Activated T-cell treated with anti-CD3 and anti-CD28 coated beads, Interleukin-2, amount 50 U/mL, for 72 hours (primary cell): Measurements from ENCODE around the gene RIMKLA. TPM values are rescaled to one million over a fixed set of nuclear protein-coding genes. Genes with fewer than 3 reads are reported as not detected.

Experiments used
- ATAC-seq, 2 donors: fragments of 150-1000 bp; cut with Tn5 transposase; replicated peaks in 1 of 2; 2 replicates each; pipeline ENCODE4 v1.10.0; 2021; ENCODE audit warnings: moderate library complexity in 2 of 2, mild to moderate bottlenecking in 1 of 2
- DNase-seq, 2 donors: peaks; one replicate each; pipeline ENCODE4 v3.0.0; 2021 to 2022; ENCODE audit warnings: mixed read lengths in 1 of 2
- H3K27ac Mint-ChIP-seq: one replicate; pipeline ENCODE4 v1.8.0; 2022; ENCODE audit warnings: mild to moderate bottlenecking, moderate library complexity, mixed read lengths
- H3K27me3 Mint-ChIP-seq: one replicate; pipeline ENCODE4 v1.8.0; 2022; ENCODE audit warnings: low read depth, mixed read lengths
- H3K36me3 Mint-ChIP-seq, 2 donors: one replicate each; pipeline ENCODE4 v1.8.0; 2022; ENCODE audit warnings: mixed read lengths in 2 of 2, mild to moderate bottlenecking in 1 of 2; ENCODE audit not compliant: insufficient read depth in 2 of 2
- H3K4me1 Mint-ChIP-seq: one replicate; pipeline ENCODE4 v1.8.0; 2022; ENCODE audit warnings: low read depth, mixed read lengths
- H3K4me3 Mint-ChIP-seq, 2 donors: one replicate each; pipeline ENCODE4 v1.8.0; 2022; ENCODE audit warnings: mild to moderate bottlenecking in 2 of 2, mixed read lengths in 2 of 2, moderate library complexity in 2 of 2
- H3K9me3 Mint-ChIP-seq, 2 donors: one replicate each; pipeline ENCODE4 v1.8.0; 2022; ENCODE audit warnings: mixed read lengths in 2 of 2
- total RNA-seq, 2 donors: library from RNA; stranded (reverse); gene quantifications; one replicate each; pipeline ENCODE4 v1.2.3, GENCODE V29; 2022

The RIMKLA gene
- total RNA-seq, 2 donors from 2014 or later = 0.79 to 1.9 TPM

DNA sequence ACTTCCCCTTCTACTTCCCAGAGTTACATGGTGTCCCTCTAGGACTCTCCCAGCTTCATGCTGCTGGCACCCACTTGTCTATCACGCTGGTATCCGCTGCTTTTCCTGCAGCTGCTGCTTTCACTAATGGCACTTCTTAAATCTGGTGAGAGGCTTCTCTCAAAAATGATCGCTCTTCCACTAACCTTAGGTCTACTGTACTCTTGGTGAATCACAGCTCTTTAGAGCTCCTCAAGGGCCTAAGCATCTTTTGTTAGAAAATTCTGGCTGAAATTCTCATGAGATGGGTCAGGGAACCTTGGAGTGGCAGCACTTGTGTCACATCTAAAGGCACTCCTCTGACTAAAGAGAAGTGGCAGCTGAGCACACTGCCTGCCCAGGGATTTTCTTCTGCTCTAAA, 43.1 kb downstream of the RIMKLA start:
- no peaks in the 10 kb centered on the region for H3K27me3 Mint-ChIP-seq
- no peak for DNase-seq
- no peak for ATAC-seq
- no peak overlapping the region for H3K4me3 Mint-ChIP-seq
- H3K4me1 Mint-ChIP-seq = no peaks in the 10 kb centered on the region
- H3K36me3 Mint-ChIP-seq = no peaks in the 10 kb centered on the region
- no peaks in the 10 kb centered on the region for H3K9me3 Mint-ChIP-seq
- peak overlapping the region; percentile 5 for H3K27ac Mint-ChIP-seq

DNA sequence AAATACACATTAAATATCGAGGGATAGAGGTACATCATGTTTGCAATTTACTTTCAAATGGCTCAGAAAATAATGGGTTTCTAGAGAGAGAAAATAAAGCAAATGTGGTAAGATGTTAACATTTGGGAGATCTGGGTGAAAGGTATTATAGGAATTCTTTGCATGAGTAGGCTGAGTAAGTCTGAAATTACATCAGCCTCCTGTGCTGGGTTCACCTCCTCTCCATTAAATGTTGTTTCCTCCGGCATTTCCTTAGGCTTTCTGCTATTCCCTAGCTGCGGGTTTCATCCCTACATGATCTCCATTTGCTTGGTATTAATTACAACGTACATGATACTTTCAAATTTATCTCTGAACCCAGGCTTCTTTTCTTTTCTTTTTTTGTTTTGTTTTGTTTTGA, 43.6 kb downstream of the RIMKLA start:
- no peak overlapping the region for H3K4me3 Mint-ChIP-seq
- ATAC-seq (no peak), DNase-seq (no peak)
- no peaks in the 10 kb centered on the region for H3K36me3 Mint-ChIP-seq
- H3K4me1 Mint-ChIP-seq = no peaks in the 10 kb centered on the region
- H3K27me3 Mint-ChIP-seq = no peaks in the 10 kb centered on the region
- H3K9me3 Mint-ChIP-seq = no peaks in the 10 kb centered on the region
- peak overlapping the region; percentile 5 for H3K27ac Mint-ChIP-seq

DNA sequence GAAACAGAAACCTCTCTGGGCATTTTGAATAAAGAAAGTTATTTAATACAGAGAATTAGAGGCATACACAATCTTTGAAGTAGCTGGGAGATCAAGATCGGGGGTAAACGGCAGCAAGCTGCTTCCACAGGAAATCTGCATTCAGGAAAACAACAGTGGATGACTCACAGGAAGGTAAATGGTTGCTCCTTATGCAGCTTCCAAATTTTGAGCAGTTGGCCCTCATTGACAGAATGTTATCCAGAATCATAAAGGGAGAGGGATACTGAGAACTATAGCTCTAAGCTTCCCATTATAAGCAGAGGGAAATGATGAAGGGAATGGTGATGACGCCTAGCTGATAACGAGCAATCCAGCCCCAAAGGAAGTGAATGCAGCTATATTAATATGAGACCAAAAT, 46.6 kb downstream of the RIMKLA start:
- Mint-ChIP-seq H3K36me3 (no peaks in the 10 kb centered on the region), H3K9me3 (no peaks in the 10 kb centered on the region), H3K27ac (no peak overlapping the region), H3K4me3 (no peak overlapping the region), H3K4me1 (no peaks in the 10 kb centered on the region), H3K27me3 (no peaks in the 10 kb centered on the region)
- DNase-seq (no peak), ATAC-seq (no peak)

DNA sequence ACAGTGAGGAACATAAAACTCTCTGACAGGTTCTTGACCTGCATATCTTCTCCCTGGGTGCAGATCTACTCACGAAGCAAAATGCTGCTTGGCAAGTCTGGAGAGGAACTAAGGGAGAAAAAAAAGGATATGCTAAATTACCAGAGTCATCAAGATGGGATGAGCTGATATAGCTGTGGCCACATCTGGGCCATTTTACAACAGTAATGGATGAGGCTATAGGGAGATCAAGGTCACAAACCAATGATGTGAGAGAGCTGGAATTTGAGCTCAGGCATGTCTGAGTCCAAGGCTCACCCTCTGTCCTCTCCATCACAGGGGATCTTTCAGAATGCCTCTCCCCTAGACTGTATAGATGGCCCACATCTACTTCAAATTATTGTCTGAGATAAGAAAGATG, 49.0 kb downstream of the RIMKLA start:
- DNase-seq (no peak), ATAC-seq (no peak)
- H3K4me1 Mint-ChIP-seq = no peaks in the 10 kb centered on the region
- H3K9me3 Mint-ChIP-seq = no peaks in the 10 kb centered on the region
- H3K36me3 Mint-ChIP-seq = no peaks in the 10 kb centered on the region
- no peak overlapping the region for H3K4me3 Mint-ChIP-seq
- no peak overlapping the region for H3K27ac Mint-ChIP-seq
- no peaks in the 10 kb centered on the region for H3K27me3 Mint-ChIP-seq

DNA sequence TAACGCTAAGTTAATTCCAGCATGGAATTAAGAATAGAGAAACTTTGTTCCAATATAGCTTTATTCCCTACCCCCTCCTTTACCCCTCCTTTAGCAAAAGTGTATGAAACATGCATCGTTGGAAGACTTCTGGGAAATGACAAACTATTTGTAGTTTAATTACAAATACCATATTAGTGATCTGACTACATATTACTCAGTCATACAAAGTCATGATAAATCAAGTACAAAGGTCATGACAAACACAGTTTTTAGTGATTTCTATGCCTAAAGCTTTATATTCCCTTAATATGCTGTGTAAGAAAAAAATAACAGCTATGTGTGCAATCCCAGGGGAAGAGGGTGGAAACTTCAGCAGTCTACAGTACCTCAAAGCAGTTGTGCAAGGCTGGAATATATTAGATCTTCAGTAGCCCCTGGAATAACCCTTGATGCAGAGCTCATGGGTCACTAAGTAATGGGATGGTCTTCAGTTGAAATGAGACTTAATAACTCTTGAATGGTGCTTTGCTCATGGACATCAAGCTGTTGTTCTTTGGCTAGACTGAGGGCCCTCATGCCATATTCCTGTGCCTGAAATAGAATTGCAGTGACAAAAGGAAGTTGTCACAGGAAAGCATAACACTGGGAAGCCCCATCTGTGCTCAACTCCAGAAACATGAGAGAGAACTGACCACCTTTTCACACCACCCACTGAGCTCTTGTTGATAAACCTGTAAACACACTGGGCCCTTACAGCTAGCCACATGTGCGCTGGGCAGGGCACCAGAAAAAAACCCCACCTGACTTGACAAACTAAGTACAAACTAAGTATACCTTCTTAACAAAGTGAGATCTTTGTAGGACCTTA, 49.9 kb downstream of the RIMKLA start:
- no peak overlapping the region for H3K4me3 Mint-ChIP-seq
- H3K4me1 Mint-ChIP-seq = no peaks in the 10 kb centered on the region
- no peak for DNase-seq
- no peaks in the 10 kb centered on the region for H3K9me3 Mint-ChIP-seq
- H3K36me3 Mint-ChIP-seq = no peaks in the 10 kb centered on the region
- H3K27me3 Mint-ChIP-seq = no peaks in the 10 kb centered on the region
- peak in 1 of 2 donors; percentile 49 for ATAC-seq
- no peak overlapping the region for H3K27ac Mint-ChIP-seq

DNA sequence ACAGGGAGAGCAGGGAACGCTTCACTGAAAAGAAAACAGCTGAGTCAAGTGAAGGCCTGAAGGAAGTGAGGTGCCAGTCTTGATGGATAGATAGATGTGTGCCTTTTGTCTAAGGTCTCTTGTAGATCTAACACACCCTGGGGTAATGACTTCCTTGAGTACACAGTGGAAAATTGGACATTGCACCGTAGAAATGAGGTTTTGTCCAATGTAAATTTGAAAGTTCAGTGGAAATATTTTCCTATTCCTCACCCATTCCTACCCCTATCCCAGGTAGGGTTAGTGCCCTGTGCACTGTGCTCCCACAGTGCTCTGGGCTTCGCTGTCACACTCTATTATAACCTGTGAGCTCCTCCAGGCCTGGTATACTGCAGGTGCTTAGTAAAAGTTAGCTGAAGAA, 50.9 kb downstream of the RIMKLA start:
- H3K27me3 Mint-ChIP-seq = no peaks in the 10 kb centered on the region
- no peak for DNase-seq
- no peak for ATAC-seq
- H3K36me3 Mint-ChIP-seq = no peaks in the 10 kb centered on the region
- H3K27ac Mint-ChIP-seq = no peak overlapping the region
- H3K4me3 Mint-ChIP-seq = no peak overlapping the region
- H3K9me3 Mint-ChIP-seq = no peaks in the 10 kb centered on the region
- no peaks in the 10 kb centered on the region for H3K4me1 Mint-ChIP-seq

DNA sequence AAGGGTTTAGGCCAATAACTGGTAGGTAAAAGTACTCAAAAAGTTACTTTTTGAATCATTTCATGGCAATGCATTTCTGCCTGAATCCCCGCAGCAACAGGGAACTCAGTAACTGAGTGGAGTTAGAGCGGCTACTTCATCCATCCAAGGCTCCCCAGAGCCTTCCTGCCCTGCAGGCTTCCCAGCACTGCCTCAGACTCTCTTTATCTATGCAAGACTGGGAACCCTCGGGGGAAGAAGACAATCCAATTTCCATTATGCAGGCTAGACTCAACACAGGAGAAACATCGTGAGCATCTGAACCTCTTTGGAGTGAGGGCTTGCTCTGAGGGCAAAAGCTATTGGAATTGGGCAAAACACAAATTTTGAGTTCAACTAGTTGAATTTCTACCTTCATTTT, 52.1 kb downstream of the RIMKLA start:
- ATAC-seq (no peak), DNase-seq (no peak)
- no peaks in the 10 kb centered on the region for H3K27me3 Mint-ChIP-seq
- H3K9me3 Mint-ChIP-seq = no peaks in the 10 kb centered on the region
- H3K4me3 Mint-ChIP-seq = no peak overlapping the region
- H3K4me1 Mint-ChIP-seq = no peaks in the 10 kb centered on the region
- H3K36me3 Mint-ChIP-seq = no peaks in the 10 kb centered on the region
- no peak overlapping the region for H3K27ac Mint-ChIP-seq

DNA sequence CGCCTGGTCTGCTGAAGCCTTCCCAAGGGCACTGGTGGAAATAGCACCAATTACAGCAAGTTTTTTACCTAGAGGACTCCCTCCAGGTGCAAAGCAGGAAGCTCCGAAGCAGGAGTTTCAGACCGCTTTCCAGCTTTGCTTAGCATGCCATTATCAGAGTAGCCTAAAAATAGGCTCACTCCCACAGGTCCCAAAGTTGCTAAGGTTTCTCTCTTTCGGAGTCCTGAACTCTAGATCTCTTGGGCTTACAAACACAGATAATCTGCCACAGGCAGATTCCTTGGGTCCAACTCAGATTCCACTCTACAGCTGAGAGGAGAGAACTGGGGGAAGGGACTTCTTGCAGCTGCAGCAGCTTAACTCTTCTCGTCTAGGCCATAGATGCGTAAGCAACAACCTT, 52.8 kb downstream of the RIMKLA start:
- H3K36me3 Mint-ChIP-seq = no peaks in the 10 kb centered on the region
- no peak overlapping the region for H3K27ac Mint-ChIP-seq
- H3K27me3 Mint-ChIP-seq = no peaks in the 10 kb centered on the region
- H3K4me1 Mint-ChIP-seq = no peaks in the 10 kb centered on the region
- DNase-seq (no peak), ATAC-seq (no peak)
- H3K4me3 Mint-ChIP-seq = no peak overlapping the region
- no peaks in the 10 kb centered on the region for H3K9me3 Mint-ChIP-seq

DNA sequence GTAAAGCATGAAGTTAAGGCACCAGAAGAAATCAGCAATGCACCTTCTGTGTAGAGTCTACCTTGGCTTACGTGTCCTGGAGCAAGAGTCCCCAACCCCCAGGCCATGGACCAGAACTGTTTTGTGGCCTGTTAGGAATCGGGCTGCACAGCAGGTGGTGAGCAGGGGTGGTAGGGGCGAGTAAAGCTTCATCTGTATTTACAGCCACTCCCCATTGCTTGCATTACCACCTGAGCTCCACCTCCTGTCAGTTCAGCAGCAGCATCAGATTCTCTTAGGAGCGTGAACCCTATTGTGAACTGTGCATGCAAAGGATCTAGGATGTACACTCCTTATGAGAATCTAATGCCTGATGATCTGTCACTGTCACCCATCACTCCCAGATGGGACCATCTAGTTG, 53.7 kb downstream of the RIMKLA start:
- Mint-ChIP-seq H3K36me3 (no peaks in the 10 kb centered on the region), H3K4me1 (no peaks in the 10 kb centered on the region), H3K9me3 (no peaks in the 10 kb centered on the region), H3K4me3 (no peak overlapping the region), H3K27me3 (no peaks in the 10 kb centered on the region), H3K27ac (no peak overlapping the region)
- ATAC-seq (no peak), DNase-seq (no peak)

DNA sequence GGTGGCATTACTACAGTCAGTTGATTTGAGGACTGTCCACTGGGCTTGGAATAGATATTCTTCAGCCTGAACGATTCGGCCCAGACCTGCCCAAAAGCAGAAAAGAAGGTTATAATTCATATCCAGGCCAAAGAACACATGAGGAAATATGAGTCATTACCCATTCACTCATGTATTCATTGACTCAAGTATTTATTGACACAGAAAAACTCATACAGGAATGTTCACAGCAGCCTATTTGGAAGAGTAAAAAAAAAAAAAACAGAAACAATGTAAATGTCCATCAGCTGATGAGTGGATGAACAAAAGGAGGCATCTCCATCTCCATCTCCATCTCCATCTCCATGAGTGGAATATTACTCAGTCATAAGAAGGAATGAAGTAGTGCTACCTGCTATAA, 59.3 kb downstream of the RIMKLA start:
- no peaks in the 10 kb centered on the region for H3K9me3 Mint-ChIP-seq
- H3K4me1 Mint-ChIP-seq = no peaks in the 10 kb centered on the region
- no peaks in the 10 kb centered on the region for H3K36me3 Mint-ChIP-seq
- H3K27me3 Mint-ChIP-seq = no peaks in the 10 kb centered on the region
- DNase-seq (no peak), ATAC-seq (no peak)
- H3K4me3 Mint-ChIP-seq = no peak overlapping the region
- H3K27ac Mint-ChIP-seq = no peak overlapping the region

DNA sequence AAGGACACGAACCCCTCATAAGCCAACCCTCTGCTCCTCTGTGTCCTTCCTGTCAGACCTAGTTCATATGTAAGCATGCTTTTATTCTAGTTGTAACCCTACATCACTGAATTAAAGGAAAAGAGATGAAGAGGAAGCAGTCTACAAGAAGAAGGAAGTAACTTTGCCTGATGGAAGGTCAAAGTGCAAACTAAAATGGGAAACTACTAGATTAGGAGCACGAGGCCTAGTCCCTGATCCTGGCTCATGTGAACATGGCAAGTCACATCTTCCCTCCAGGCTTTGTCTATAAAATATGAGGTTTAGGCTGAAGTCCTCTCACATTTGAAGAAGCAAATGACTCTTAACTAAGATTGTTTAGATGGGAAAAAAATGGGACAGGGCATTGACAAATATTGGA, 62.1 kb downstream of the RIMKLA start:
- H3K27me3 Mint-ChIP-seq = no peaks in the 10 kb centered on the region
- H3K4me3 Mint-ChIP-seq = no peak overlapping the region
- no peak overlapping the region for H3K27ac Mint-ChIP-seq
- ATAC-seq (no peak), DNase-seq (no peak)
- H3K4me1 Mint-ChIP-seq = no peaks in the 10 kb centered on the region
- H3K9me3 Mint-ChIP-seq = no peaks in the 10 kb centered on the region
- no peaks in the 10 kb centered on the region for H3K36me3 Mint-ChIP-seq

DNA sequence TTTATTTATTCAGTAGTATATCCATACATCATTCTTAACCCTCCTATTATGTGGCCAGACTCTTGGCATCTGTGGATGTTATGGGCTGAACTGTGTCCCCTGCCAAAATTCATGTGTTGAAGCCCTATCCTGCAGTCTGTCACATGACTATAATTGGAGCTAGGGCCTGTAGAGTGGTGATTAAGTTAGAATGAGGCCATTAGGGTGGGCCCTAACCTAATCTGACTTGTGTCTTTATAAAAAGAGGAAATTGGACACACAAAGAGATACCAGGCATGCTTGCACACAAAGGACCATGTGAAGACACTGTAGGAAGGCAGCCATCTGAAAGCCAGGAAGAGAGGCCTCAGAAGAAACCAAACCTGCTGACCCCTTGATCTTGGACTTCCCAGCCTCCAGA, 68.7 kb downstream of the RIMKLA start:
- no peak overlapping the region for H3K4me3 Mint-ChIP-seq

DNA sequence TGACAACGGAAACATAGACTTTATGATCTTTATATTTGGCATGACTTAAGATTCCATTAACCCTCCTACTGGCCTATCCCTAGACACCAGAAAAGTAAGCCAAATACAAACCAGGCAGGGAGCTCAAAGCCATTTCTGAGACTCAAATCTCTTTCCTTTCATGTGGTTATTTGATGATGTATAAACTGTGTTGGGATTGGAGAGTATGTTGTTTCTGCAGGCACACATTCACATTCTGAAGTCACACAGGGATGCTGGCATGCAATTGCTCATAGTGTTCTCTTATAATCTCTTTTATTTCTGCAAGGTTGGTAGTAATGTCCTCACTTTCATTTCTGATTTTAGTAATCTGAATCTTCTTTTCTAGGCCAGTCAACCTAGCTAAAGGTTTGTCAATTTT, 69.5 kb downstream of the RIMKLA start:
- Mint-ChIP-seq H3K36me3 (no peaks in the 10 kb centered on the region), H3K4me3 (no peak overlapping the region), H3K27me3 (no peaks in the 10 kb centered on the region), H3K9me3 (no peaks in the 10 kb centered on the region), H3K27ac (no peak overlapping the region), H3K4me1 (peaks cover 8% of the 10 kb centered on the region)
- peak; percentile 83 to 93 for ATAC-seq
- peak; percentile 6 to 10 for DNase-seq

More for the DNA sequence above, 68.7 kb downstream of the RIMKLA start:
- Mint-ChIP-seq H3K9me3 (no peaks in the 10 kb centered on the region), H3K27me3 (no peaks in the 10 kb centered on the region), H3K27ac (no peak overlapping the region), H3K4me1 (peaks cover 8% of the 10 kb centered on the region), H3K36me3 (no peaks in the 10 kb centered on the region)
- ATAC-seq (no peak), DNase-seq (no peak)

DNA sequence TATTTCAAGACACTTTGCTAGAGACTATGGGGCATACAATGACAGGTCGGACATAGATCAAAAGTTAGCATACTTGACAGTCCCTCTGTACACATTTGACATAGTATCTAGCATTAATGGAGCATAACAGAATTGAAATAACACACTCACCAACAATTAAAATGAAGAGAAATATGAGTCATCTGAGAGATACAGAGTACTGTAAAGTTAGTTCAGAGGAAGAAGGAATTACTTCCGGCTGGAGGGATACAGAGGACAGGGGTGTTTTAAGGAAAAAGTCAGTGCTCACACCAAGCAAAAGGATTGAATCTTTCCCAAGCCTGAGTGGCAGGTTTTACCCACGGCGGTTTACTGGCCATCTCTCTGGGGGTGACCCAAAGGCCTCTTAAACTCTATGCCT, 72.8 kb downstream of the RIMKLA start:
- ATAC-seq (no peak), DNase-seq (no peak)
- no peaks in the 10 kb centered on the region for H3K27me3 Mint-ChIP-seq
- H3K27ac Mint-ChIP-seq = no peak overlapping the region
- no peak overlapping the region for H3K4me3 Mint-ChIP-seq
- peaks cover 30% of the 10 kb centered on the region for H3K4me1 Mint-ChIP-seq
- H3K9me3 Mint-ChIP-seq = no peaks in the 10 kb centered on the region
- peaks cover 9 to 10% of the 10 kb centered on the region in 2 donors for H3K36me3 Mint-ChIP-seq
